Suprapubic skin (tissue), 4 donors: ENCODE results near the gene METAP2.

Experiments used
- CTCF ChIP-seq, 2 donors: fragments of 200-600 bp in 1 of 2; fragments of 450-650 bp in 1 of 2; sonication (generic) in 1 of 2; IDR thresholded peaks; one replicate each; pipeline ENCODE4 v1.5.1; 2016 to 2019; ENCODE audit warnings: antibody characterized with exemption in 2 of 2, mild to moderate bottlenecking in 1 of 2, moderate library complexity in 1 of 2
- EP300 ChIP-seq: sonication (generic); formaldehyde crosslinking; IDR thresholded peaks from one replicate; pipeline ENCODE4 v1.6.1; 2017; ENCODE audit warnings: antibody characterized with exemption
- POLR2A ChIP-seq, 2 donors: fragments of 450-650 bp; IDR thresholded peaks; one replicate each; pipeline ENCODE4 v1.6.1; 2017; ENCODE audit warnings: antibody characterized with exemption in 2 of 2, mild to moderate bottlenecking in 2 of 2, moderate library complexity in 2 of 2
- POLR2AphosphoS5 ChIP-seq, 3 donors: sonication (generic); formaldehyde crosslinking; IDR thresholded peaks; one replicate each; pipeline ENCODE4 v1.6.1; 2017; ENCODE audit warnings: antibody characterized with exemption in 3 of 3

GRCh38 chr12:95440401-95440800 is 33.6 kb upstream of the METAP2 start:
- TF ChIP-seq CTCF (IDR thresholded peaks at IDR 0.05) (no peak), EP300 (no peak), POLR2A (IDR thresholded peaks at IDR 0.05) (no peak), POLR2AphosphoS5 (IDR thresholded peaks at IDR 0.05) (no peak)
